ENCODE data around the gene LGI4. TPM values are rescaled to one million over a fixed set of nuclear protein-coding genes. Genes with fewer than 3 reads are reported as not detected.

The LGI4 gene
- polyA plus RNA-seq, 2 of the 4 experiments (the other 2 are of a cell fraction), result 0.06 to 0.09 TPM

GRCh38 chr19:35122687-35123551 lies 11.9 kb downstream of the LGI4 start:
- H3K27ac ChIP-seq, result no peak overlapping the region
- no peaks in the 10 kb centered on the region for H3K9me3 ChIP-seq
- ChIA-PET CTCF (interaction anchor here (0.6 to 7.6 kb wide), 9 partner anchors 7 to 387 kb away, joined by 3 to 145 read pairs (median 4); partner anchors contain the start of genes FXYD1, FXYD3 and LGI4), POLR2A (no interaction called here)
- no peak for DNase-seq (ENCODE audit: low read depth in 1 of 2, low spot score in 1 of 2)
- H3K4me3 ChIP-seq, result no peak overlapping the region
- WGBS (ENCODE audit: missing lambda C conversion rate), result 81% methylated on average over 19 of the region's 19 CpGs
- peak; percentile 18 for FAIRE-seq
- H3K4me2 ChIP-seq, result no peak overlapping the region
- no peak for ATAC-seq
- TF ChIP-seq POLR2A (IDR thresholded peaks at IDR 0.05; ENCODE audit: low read length) (no peak), E2F6 (IDR thresholded peaks at IDR 0.05; ENCODE audit: borderline replicate concordance, low read depth) (no peak), CEBPB (IDR thresholded peaks at IDR 0.05) (peak in 1 of 2 experiments; percentile 53; a peak in 1 of 4 replicates), MAFK (IDR thresholded peaks at IDR 0.05; ENCODE audit: partially characterized antibody) (no peak), RFX5 (IDR thresholded peaks at IDR 0.05) (no peak)
- H3K4me1 ChIP-seq, result peaks cover 22% of the 10 kb centered on the region

- 61% methylated on average over 7 of the region's 7 CpGs for WGBS (ENCODE audit: missing lambda C conversion rate)
- TF ChIP-seq RFX5 (IDR thresholded peaks at IDR 0.05) (no peak), JUNB (IDR thresholded peaks at IDR 0.05) (no peak), HDAC2 (IDR thresholded peaks at IDR 0.05) (no peak), CTCF (IDR thresholded peaks at IDR 0.05) (no peak), SMC3 (IDR thresholded peaks at IDR 0.05) (no peak), RCOR1 (IDR thresholded peaks at IDR 0.05; ENCODE audit: low read depth, low read length) (no peak), MAX (IDR thresholded peaks at IDR 0.05) (no peak), CBX8 (IDR thresholded peaks at IDR 0.05) (no peak), ESRRA (IDR thresholded peaks at IDR 0.05; ENCODE audit: borderline replicate concordance, low read length) (no peak), ZFP36 (IDR thresholded peaks at IDR 0.05; ENCODE audit: borderline replicate concordance, partially characterized antibody) (no peak), TP53 (CRISPR knock-in tag; IDR thresholded peaks at IDR 0.05) (no peak), MAFK (IDR thresholded peaks at IDR 0.05; ENCODE audit: partially characterized antibody) (no peak), RNF2 (IDR thresholded peaks at IDR 0.05; ENCODE audit: borderline replicate concordance, low read depth) (no peak), SREBF2 (IDR thresholded peaks at IDR 0.05) (no peak), USF2 (IDR thresholded peaks at IDR 0.05) (no peak), RAD21 (conservative IDR thresholded peaks at IDR 0.05 in 1 of 2, IDR thresholded peaks at IDR 0.05 in 1 of 2) (no peak)
- Histone ChIP-seq H3K9me3 (no peaks in the 10 kb centered on the region), H3K4me2 (peak overlapping the region; percentile 19; the same call in 1 of the 3 replicates), H3K27ac (no peak overlapping the region), H3K4me3 (no peak overlapping the region), H3K4me1 (peaks cover 22% of the 10 kb centered on the region)
- ATAC-seq, result no peak
- no peak for FAIRE-seq
- CTCF ChIA-PET, result interaction anchor here (1.1 to 7.6 kb wide), 6 partner anchors 15 to 77 kb away, joined by 3 to 148 read pairs (median 8); partner anchors contain the start of genes FXYD1 and LGI4
- no peak for DNase-seq (ENCODE audit: low read depth in 1 of 2, low spot score in 1 of 2)
- POLR2A ChIA-PET, result no interaction called here
Measured at GRCh38 chr19:35120898-35121297, 14.0 kb downstream of the LGI4 start.

GRCh38 chr19:35120492-35120891 lies 14.4 kb downstream of the LGI4 start:
- POLR2A ChIA-PET, result no interaction called here
- Histone ChIP-seq H3K4me2 (peak overlapping the region; percentile 19; the same call in 1 of the 3 replicates), H3K4me1 (peaks cover 22% of the 10 kb centered on the region), H3K9me3 (no peaks in the 10 kb centered on the region), H3K4me3 (no peak overlapping the region), H3K27ac (no peak overlapping the region)
- WGBS (ENCODE audit: missing lambda C conversion rate), result 65% methylated on average over 7 of the region's 7 CpGs
- FAIRE-seq, result no peak
- CTCF ChIA-PET, result interaction anchor here (0.5 to 6.9 kb wide), 5 partner anchors 15 to 77 kb away, joined by 3 to 148 read pairs (median 4); partner anchors contain the start of genes FXYD1 and LGI4
- peak in 1 of 2 experiments; percentile 57 for DNase-seq (ENCODE audit: low read depth in 1 of 2, low spot score in 1 of 2)
- TF ChIP-seq ESRRA (IDR thresholded peaks at IDR 0.05; ENCODE audit: borderline replicate concordance, low read length) (no peak), FOSL2 (IDR thresholded peaks at IDR 0.05) (no peak), FOSL2 (CRISPR knock-in tag; IDR thresholded peaks at IDR 0.05) (0 out of 2 replicates have a peak, but pooled peaks have one; percentile 6), TFCP2L1 (CRISPR knock-in tag; IDR thresholded peaks at IDR 0.05) (no peak)
- no peak for ATAC-seq

Measured in A549 (cell line).